Activated CD4-positive, alpha-beta T cell treated with anti-CD3 and anti-CD28 coated beads, Interleukin-2, amount 50 U/mL, for 4 hours (primary cell): Measurements from ENCODE around the gene DDX18.
"Not testable (repeated sequence)": the region's sequence is repeated elsewhere in the genome, so short reads cannot be mapped to it uniquely, and the experiment has no call there.

Source experiments
- DNase-seq, 2 experiments: peaks; one replicate each; pipeline ENCODE4 v3.0.0-alpha.2; 2020

Gene DDX18

GRCh38 chr2:117814417-117815264 lies at the start of gene DDX18:
Gene DDX18, plus strand, starts transcription at chr2:117814691. Its CDS starts 87 bp downstream, at chr2:117814778.
- peak; percentile 96 for DNase-seq

- DNase-seq, result no peak
Observed at GRCh38 chr2:117770730-117771129, 43.8 kb upstream of the DDX18 start.

- DNase-seq, result no peak
Observed at GRCh38 chr2:117771969-117772630, 42.4 kb upstream of the DDX18 start.

- DNase-seq, result no peak
Observed at GRCh38 chr2:117774716-117775115, 39.8 kb upstream of the DDX18 start.

DNA sequence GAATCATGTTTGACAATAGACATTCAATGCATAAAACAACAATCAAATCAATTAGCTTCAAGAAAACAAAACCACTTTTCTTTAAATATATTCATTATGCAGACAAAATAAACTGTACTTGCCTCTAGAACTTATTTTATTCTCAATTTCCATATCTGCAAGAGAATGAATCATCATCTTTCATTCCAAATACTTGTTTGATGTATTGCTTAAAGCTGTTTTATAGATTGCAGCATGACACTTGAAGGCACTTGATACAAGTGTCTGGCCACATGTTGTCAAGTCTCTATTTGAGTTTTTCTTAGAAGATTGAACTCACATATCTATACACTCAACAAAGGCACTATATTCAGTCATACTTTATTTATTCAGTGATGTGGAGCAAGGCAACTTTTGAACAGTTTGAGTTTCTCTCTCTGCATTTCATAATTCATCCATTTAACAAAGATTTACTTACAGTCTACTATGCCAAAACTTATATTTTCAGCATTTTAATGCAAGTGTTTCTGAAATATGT lies 38.7 kb upstream of the DDX18 start:
- DNase-seq, result no peak

DNA sequence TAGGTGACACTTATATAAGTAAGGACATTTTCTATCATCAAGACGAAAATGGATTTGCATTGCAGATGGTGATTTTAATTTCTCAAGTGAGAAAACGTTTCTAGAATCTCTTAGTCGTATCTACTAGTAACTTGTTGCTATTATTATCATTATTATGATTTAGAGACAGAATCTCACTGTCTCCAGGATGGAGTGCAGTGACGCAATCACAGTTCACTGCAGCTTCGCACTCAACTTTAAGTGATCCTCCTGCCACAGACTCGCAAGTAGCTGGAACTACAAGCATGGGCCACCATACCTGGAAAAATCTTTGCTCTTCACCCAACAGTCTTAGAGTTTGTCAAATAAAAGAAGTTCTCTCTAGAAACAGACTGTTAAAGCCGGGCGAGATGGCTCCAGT lies 37.6 kb upstream of the DDX18 start:
- DNase-seq, result no peak

- peak; percentile 6 to 11 for DNase-seq
Observed at GRCh38 chr2:117785740-117786139, 28.8 kb upstream of the DDX18 start.

DNA sequence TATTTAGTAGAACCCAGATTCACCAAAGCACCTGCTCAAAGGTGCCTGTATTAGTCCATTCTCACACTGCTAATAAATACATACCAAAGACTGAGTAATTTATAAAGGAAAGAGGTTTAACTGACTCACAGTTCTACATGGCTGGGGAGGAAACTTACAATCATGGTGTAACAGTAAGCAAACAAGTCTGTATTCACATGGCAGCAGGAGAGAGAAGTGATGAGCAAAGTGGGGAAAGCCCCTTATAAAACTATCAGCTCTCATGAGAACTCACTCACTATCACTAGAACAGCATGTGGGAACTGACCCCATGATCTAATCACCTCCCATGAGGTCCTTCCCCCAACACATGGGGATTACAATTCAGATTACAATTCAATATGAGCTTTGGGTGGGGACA lies 28.0 kb upstream of the DDX18 start:
- no peak for DNase-seq

DNA sequence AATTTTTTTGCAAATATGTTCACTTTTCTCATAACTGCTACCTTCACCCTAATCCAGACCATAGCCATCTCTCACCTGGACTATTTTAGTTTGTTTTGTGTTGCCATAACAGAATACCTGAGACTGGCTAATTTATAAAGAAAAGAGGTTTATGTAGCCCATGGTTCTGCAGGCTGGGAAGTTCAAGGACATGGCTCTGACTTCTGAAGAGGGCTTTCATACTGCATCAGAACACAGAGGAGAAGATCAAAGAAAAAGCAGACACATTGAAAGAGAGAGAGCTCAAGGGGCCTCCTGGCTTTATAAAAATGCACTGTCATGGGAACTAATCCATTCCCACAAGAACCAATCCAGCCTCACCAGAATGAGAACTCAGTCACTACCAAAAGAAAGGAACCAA lies 25.0 kb upstream of the DDX18 start:
- DNase-seq, result no peak

DNA sequence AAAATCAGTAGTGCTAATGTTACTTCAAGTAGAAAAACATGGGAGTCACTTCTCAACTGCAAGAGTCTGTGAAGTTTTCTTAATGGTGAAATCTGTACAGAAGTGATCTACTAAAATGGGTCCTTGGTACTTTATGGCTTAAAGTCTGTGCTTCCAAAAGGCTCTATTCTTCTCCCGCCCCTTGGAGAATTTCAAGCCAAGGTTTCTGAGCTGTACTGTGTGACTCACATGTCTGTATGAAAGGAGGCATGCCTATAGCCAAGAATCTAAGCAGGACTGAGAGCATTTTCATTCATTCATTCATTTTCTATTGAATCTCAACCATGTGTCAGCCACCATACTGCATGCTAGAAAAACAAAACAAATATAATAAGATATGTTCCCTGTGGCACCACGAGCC lies 19.8 kb upstream of the DDX18 start:
- no peak for DNase-seq

DNA sequence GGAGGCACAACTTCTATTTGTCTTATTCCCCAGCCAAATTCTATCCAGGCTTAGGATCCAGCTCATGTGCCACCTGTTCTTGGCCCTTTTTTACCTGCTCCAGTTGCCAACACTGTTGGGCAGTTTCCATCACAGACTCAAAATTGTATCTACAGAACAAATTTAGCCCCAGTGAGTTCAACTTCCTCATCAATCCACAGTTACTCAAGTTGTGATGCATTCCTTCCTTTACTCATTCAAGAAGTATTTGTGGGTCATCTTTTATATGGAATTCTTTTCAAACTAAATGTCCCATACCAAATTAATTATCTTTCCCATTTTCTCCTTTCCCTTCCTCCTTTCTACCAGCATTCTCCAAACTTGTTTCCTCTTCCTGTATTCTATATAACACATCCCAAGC lies 12.7 kb upstream of the DDX18 start:
- DNase-seq, result no peak

DNA sequence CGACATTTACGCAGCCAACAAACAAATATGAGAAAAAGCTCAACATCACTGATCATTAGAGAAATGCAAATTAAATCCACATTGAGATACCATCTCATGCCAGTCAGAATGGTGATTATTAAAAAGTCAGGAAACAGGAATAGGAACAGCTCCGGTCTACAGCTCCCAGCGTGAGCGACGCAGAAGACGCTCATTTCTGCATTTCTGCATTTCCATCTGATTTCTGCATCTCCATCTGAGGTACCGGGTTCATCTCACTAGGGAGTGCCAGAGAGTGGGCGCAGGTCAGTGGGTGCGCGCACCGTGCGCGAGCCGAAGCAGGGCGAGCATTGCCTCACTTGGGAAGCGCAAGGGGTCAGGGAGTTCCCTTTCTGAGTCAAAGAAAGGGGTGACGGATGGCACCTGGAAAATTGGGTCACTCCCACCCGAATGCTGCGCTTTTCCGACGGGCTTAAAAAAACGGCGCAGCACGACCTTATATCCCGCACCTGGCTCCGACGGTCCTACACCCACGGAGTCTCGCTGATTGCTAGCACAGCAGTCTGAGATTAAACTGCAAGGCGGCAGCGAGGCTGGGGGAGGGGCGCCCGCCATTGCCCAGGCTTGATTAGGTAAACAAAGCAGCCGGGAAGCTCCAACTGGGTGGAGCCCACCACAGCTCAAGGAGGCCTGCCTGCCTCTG lies 10.7 kb upstream of the DDX18 start:
- not testable (repeated sequence) for DNase-seq

DNA sequence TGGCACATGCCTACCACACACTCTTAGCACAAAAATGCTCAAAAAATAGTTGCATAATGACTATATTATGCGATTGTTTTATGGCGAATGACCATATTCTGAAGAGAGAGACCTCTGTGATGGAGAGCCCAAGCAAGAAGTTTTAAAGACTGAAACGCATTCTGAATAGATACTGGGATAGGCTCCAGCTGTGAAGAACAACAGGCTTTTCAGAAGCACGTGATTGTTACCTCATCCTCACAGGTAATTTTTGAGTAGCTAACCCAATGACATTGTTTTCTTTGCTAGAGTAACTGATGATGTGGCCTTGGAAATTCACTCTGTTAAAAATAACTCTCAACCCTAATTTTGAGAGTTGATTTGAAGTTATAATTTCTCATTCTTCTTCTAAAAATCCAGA lies 2.0 kb upstream of the DDX18 start:
- DNase-seq, result no peak

DNA sequence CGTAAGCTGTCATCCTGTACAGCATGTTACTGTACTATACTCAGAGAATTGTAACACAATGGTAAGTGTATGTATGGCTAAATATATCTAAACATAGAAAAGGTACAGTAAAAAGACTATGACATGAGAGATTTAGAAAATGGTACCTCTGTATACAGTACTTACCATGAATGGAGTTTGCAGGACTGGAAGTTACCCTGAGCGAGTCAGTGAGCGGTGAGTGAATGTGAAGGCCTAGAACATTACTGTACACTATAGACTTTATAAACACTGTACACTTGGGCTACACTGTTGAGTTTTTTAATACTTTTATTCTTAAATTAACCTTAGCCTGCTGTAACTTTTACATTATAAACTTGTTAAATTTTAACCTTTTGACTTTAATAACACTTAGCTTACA lies 1.5 kb downstream of the DDX18 start:
- DNase-seq, result no peak

- no peak for DNase-seq
Observed at GRCh38 chr2:117818921-117819320, 4.4 kb downstream of the DDX18 start.

DNA sequence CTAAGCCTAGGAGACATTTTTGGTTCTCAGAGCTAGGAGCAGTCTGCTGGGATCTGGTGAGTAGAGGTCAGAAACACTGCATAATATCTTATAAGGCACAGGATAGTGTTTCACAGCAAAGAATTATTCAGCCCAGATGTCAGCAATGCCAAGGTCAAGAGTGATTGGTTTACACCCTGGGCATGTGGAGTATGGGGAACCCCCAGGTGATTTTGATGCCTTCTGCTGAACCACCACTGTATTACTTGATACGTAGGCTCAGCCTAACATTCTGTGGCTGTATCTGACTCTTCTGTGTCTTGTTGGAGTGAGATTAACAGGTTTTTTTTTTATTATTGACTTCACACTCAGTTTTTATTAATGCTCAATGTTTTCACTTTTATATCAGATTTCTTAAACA lies 6.0 kb downstream of the DDX18 start:
- DNase-seq, result no peak

- DNase-seq, result no peak
Observed at GRCh38 chr2:117825437-117825836, 10.9 kb downstream of the DDX18 start.

GRCh38 chr2:117827464-117827863 lies 13.0 kb downstream of the DDX18 start:
- DNase-seq, result not testable (repeated sequence)

DNA sequence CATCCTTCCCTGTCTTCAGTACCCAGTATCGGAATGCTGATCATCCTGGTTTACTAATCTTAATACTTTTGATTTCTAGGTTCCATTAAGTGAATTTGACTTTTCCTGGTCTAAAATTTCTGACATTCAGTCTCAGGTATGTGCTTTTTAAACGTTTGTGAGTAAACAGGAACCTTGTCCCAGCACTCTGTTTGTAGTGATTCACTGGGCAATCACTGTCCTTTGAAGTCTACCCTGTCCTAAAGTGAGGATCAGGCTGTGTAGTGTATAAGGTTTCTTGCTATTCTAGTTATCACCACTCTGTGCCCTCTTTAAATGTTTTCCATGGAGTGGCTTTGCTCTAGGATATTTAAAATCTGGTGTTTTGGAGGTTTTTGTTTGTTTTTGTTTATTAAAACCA lies 14.4 kb downstream of the DDX18 start:
- DNase-seq, result no peak

DNA sequence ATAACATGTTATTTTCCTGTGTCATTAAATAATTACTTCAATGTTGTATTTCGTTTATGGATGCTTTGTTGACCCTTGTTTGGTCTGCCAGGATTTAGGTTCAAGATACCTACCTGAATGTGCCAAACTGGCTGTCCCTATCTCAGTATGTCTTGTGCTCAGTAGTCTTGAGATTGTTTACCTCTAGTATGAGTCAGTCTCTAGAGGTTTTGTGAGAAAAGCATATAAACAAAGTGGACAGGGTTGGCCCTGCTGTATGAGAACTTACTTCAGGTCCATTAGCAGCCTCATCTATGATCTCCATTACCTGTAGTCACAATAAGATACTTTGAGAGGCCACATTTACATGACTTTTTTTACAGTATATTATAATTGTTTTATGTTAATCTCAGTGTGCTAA lies 17.8 kb downstream of the DDX18 start:
- DNase-seq, result no peak

DNA sequence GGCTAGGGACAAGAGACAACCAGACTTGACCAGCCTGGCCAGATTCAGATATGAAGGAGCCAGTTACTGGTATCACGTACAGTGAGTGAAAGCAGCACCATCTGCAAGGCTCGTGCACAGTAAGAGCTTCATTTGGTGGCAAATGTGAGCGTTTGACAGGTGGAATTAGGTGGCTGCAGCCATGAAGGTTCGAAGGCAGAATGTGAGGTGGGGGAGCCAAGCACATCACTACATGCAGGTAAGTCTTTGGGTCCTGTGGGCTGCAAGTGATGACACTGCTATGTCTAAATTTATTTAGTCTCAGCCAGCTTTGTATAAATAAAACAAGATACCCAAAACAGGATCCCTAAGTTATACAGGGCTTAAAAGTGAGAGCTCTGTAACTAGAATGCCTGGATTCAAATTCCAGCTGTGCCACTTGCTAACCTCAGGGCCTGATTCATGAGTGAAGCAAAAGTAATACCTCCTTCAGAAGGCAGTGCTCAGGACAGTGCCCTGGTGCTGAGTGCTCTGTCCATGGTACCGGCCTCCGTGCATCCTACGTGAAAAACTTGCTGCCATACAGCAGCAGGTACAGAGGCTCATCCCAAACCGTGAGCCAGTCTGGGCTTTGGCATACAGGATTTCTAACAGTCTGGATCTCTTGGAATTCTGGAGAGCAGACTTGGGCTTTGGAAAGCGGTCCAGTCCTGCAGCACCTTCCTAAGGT lies 18.6 kb downstream of the DDX18 start:
- no peak for DNase-seq

GRCh38 chr2:117833911-117834310 lies 19.4 kb downstream of the DDX18 start:
- no peak for DNase-seq

GRCh38 chr2:117834992-117835391 lies 20.5 kb downstream of the DDX18 start:
- no peak for DNase-seq
